GM21515 (cell line): ENCODE results near the gene BCAP31.
"Not testable (repeated sequence)": the region's sequence is repeated elsewhere in the genome, so short reads cannot be mapped to it uniquely, and the experiment has no call there.

Experiments
- ATAC-seq: cut with Tn5 transposase; IDR thresholded peaks from one replicate; pipeline ENCODE4 v1.9.1; 2021; ENCODE audit not compliant: unreplicated experiment

The BCAP31 gene

GRCh38 chrX:153696538-153696937 lies 27.6 kb downstream of the BCAP31 start:
- ATAC-seq = not testable (repeated sequence)

GRCh38 chrX:153696100-153696499 lies 28.1 kb downstream of the BCAP31 start:
- ATAC-seq = no peak

- ATAC-seq = no peak
Measured at GRCh38 chrX:153694687-153695270, 29.4 kb downstream of the BCAP31 start.

- not testable (repeated sequence) for ATAC-seq
Measured at GRCh38 chrX:153694256-153694655, 29.9 kb downstream of the BCAP31 start.

- no peak for ATAC-seq
Measured at GRCh38 chrX:153693216-153694086, 30.7 kb downstream of the BCAP31 start.

- no peak for ATAC-seq
Measured at GRCh38 chrX:153692611-153693156, 31.5 kb downstream of the BCAP31 start.

- no peak for ATAC-seq
Measured at GRCh38 chrX:153692003-153692402, 32.2 kb downstream of the BCAP31 start.

- ATAC-seq = not testable (repeated sequence)
Measured at GRCh38 chrX:153691032-153691827, 33.0 kb downstream of the BCAP31 start.

- no peak for ATAC-seq
Measured at GRCh38 chrX:153690466-153690865, 33.7 kb downstream of the BCAP31 start.

GRCh38 chrX:153689654-153690465 lies 34.3 kb downstream of the BCAP31 start:
- ATAC-seq = no peak

- no peak for ATAC-seq
Measured at GRCh38 chrX:153688911-153689590, 35.1 kb downstream of the BCAP31 start.

- ATAC-seq = no peak
Measured at GRCh38 chrX:153688506-153688905, 35.7 kb downstream of the BCAP31 start.

GRCh38 chrX:153688071-153688470 lies 36.1 kb downstream of the BCAP31 start:
- ATAC-seq = no peak

- no peak for ATAC-seq
Measured at GRCh38 chrX:153687121-153688039, 36.8 kb downstream of the BCAP31 start, which contains the start of gene SLC6A8. Gene SLC6A8 (plus strand): TSS chrX:153687926. CDS start chrX:153688575, 649 bp downstream.

- no peak for ATAC-seq
Measured at GRCh38 chrX:153686711-153687110, 37.5 kb downstream of the BCAP31 start.

- no peak for ATAC-seq
Measured at GRCh38 chrX:153685751-153686696, 38.2 kb downstream of the BCAP31 start.

GRCh38 chrX:153685156-153685536 lies 39.0 kb downstream of the BCAP31 start:
- ATAC-seq = no peak
